Neural progenitor cell (in vitro differentiated cells): ENCODE measurements around the gene EVI5L. TPM values are rescaled to one million over a fixed set of nuclear protein-coding genes. Genes with fewer than 3 reads are reported as not detected.

Experiments used
- DNase-seq: peaks from one replicate; pipeline ENCODE4 v3.0.0-alpha.2; 2016; ENCODE audit warnings: low spot score
- H2AFZ ChIP-seq: fragments of 200-600 bp; sonication (generic); replicated peaks from 2 replicates; pipeline ENCODE4 v1.6.1; 2016; ENCODE audit warnings: antibody characterized with exemption
- H3F3A ChIP-seq: fragments of 200-600 bp; sonication (generic); 2 replicates; pipeline ENCODE4 v1.6.1; 2016; ENCODE audit warnings: antibody characterized with exemption, low read depth
- H3K27ac ChIP-seq: fragments of 200-600 bp; sonication (generic); 2 replicates; pipeline ENCODE4 v1.5.1; 2016; ENCODE audit warnings: mild to moderate bottlenecking
- H3K27me3 ChIP-seq: fragments of 200-600 bp; sonication (generic); 2 replicates; pipeline ENCODE4 v1.6.1; 2016; ENCODE audit warnings: mild to moderate bottlenecking, moderate library complexity
- H3K36me3 ChIP-seq: fragments of 200-600 bp; sonication (generic); 2 replicates; pipeline ENCODE4 v1.5.1; 2016
- H3K4me1 ChIP-seq: fragments of 200-600 bp; sonication (generic); 2 replicates; pipeline ENCODE4 v1.6.1; 2016; ENCODE audit warnings: mixed run types
- H3K4me2 ChIP-seq: fragments of 200-600 bp; sonication (generic); 2 replicates; pipeline ENCODE4 v1.6.1; 2016
- H3K4me3 ChIP-seq: fragments of 200-600 bp; sonication (generic); 2 replicates; pipeline ENCODE4 v1.5.1; 2016
- H3K79me2 ChIP-seq: fragments of 200-600 bp; sonication (generic); 2 replicates; pipeline ENCODE4 v1.6.1; 2016; ENCODE audit warnings: low read depth
- H3K9ac ChIP-seq: fragments of 200-600 bp; sonication (generic); 2 replicates; pipeline ENCODE4 v1.6.1; 2016
- H3K9me3 ChIP-seq: fragments of 200-600 bp; sonication (generic); 2 replicates; pipeline ENCODE4 v1.5.1; 2016; ENCODE audit warnings: low read depth
- H4K20me1 ChIP-seq: fragments of 200-600 bp; sonication (generic); 2 replicates; pipeline ENCODE4 v1.6.1; 2016; ENCODE audit warnings: low read depth
- H3K27ac Mint-ChIP-seq: 3 replicates; pipeline ENCODE4 v1.8.0; 2021; ENCODE audit warnings: mixed read lengths
- H3K27me3 Mint-ChIP-seq: 2 replicates; pipeline ENCODE4 v1.8.0; 2022; ENCODE audit warnings: low read depth, mild to moderate bottlenecking, inconsistent platforms, moderate library complexity, mixed read lengths; ENCODE audit not compliant: insufficient read depth
- H3K36me3 Mint-ChIP-seq: 3 replicates; pipeline ENCODE4 v1.8.0; 2021; ENCODE audit warnings: mixed read lengths
- H3K4me1 Mint-ChIP-seq: 3 replicates; pipeline ENCODE4 v1.8.0; 2021; ENCODE audit warnings: mixed read lengths
- H3K4me3 Mint-ChIP-seq: 3 replicates; pipeline ENCODE4 v1.8.0; 2021; ENCODE audit warnings: mild to moderate bottlenecking, moderate library complexity, mixed read lengths
- H3K9me3 Mint-ChIP-seq: 3 replicates; pipeline ENCODE4 v1.8.0; 2020; ENCODE audit warnings: mixed read lengths
- CTCF ChIP-seq: fragments of 200-600 bp; sonication (generic); IDR thresholded peaks from 2 replicates; pipeline ENCODE4 v1.5.1; 2017; ENCODE audit warnings: antibody characterized with exemption, mild to moderate bottlenecking
- EZH2 ChIP-seq: fragments of 200-600 bp; sonication (generic); IDR thresholded peaks from 2 replicates; pipeline ENCODE4 v1.6.1; 2017; ENCODE audit warnings: antibody characterized with exemption, mild to moderate bottlenecking, moderate library complexity
- EZH2phosphoT487 ChIP-seq: fragments of 200-600 bp; sonication (generic); IDR thresholded peaks from 2 replicates; pipeline ENCODE4 v1.6.1; 2017; ENCODE audit warnings: antibody characterized with exemption
- total RNA-seq: library from RNA; depleted of rRNA; stranded (reverse); fragments of >200 nt; gene quantifications from 2 replicates; pipeline ENCODE4 v1.2.3, GENCODE V29; 2015; ENCODE audit warnings: low replicate concordance

Gene EVI5L
- total RNA-seq, 1 donor from 2014 or later: 4.1 TPM

GRCh38 chr19:7883796-7884570 lies 54.0 kb downstream of the EVI5L start:
- Histone ChIP-seq H3K27me3 (peaks cover 30% of the 10 kb centered on the region), H3K79me2 (no peaks in the 10 kb centered on the region), H3K9me3 (no peaks in the 10 kb centered on the region), H3K27ac (no peak overlapping the region), H3K9ac (no peak overlapping the region), H4K20me1 (no peaks in the 10 kb centered on the region), H3K4me2 (no peak overlapping the region), H3F3A (peaks cover 7% of the 10 kb centered on the region), H3K4me1 (no peaks in the 10 kb centered on the region), H3K36me3 (no peaks in the 10 kb centered on the region), H2AFZ (no peak overlapping the region), H3K4me3 (no peak overlapping the region)
- H3K4me1 Mint-ChIP-seq: peaks cover 6% of the 10 kb centered on the region
- no peaks in the 10 kb centered on the region for H3K36me3 Mint-ChIP-seq
- no peak for DNase-seq
- H3K27ac Mint-ChIP-seq: no peak overlapping the region
- no peak overlapping the region for H3K4me3 Mint-ChIP-seq
- peaks cover 20% of the 10 kb centered on the region for H3K27me3 Mint-ChIP-seq
- TF ChIP-seq EZH2phosphoT487 (no peak), CTCF (no peak), EZH2 (no peak)
- peaks cover 3% of the 10 kb centered on the region for H3K9me3 Mint-ChIP-seq

GRCh38 chr19:7885818-7886217 lies 55.8 kb downstream of the EVI5L start:
- Histone ChIP-seq H3K4me3 (no peak overlapping the region), H2AFZ (no peak overlapping the region), H3K9me3 (no peaks in the 10 kb centered on the region), H4K20me1 (no peaks in the 10 kb centered on the region), H3K9ac (no peak overlapping the region), H3K27ac (no peak overlapping the region), H3K27me3 (peaks cover 44% of the 10 kb centered on the region), H3K36me3 (no peaks in the 10 kb centered on the region), H3K4me1 (no peaks in the 10 kb centered on the region), H3F3A (peaks cover 7% of the 10 kb centered on the region), H3K79me2 (no peaks in the 10 kb centered on the region), H3K4me2 (no peak overlapping the region)
- no peak overlapping the region for H3K4me3 Mint-ChIP-seq
- H3K4me1 Mint-ChIP-seq: peaks cover 6% of the 10 kb centered on the region
- peaks cover 20% of the 10 kb centered on the region for H3K27me3 Mint-ChIP-seq
- H3K36me3 Mint-ChIP-seq: no peaks in the 10 kb centered on the region
- TF ChIP-seq EZH2 (no peak), EZH2phosphoT487 (no peak), CTCF (no peak)
- DNase-seq: no peak
- H3K9me3 Mint-ChIP-seq: peaks cover 3% of the 10 kb centered on the region
- no peak overlapping the region for H3K27ac Mint-ChIP-seq

GRCh38 chr19:7887408-7888144 lies 57.6 kb downstream of the EVI5L start:
- DNase-seq: no peak
- Histone ChIP-seq H2AFZ (no peak overlapping the region), H3K27ac (no peak overlapping the region), H3K27me3 (peaks cover 44% of the 10 kb centered on the region), H3K4me2 (peak overlapping the region; percentile 88), H3K4me1 (no peaks in the 10 kb centered on the region), H3K4me3 (no peak overlapping the region), H3K36me3 (no peaks in the 10 kb centered on the region), H4K20me1 (no peaks in the 10 kb centered on the region), H3F3A (peaks cover 7% of the 10 kb centered on the region), H3K9ac (no peak overlapping the region), H3K9me3 (no peaks in the 10 kb centered on the region), H3K79me2 (no peaks in the 10 kb centered on the region)
- no peak overlapping the region for H3K4me3 Mint-ChIP-seq
- H3K9me3 Mint-ChIP-seq: no peaks in the 10 kb centered on the region
- no peaks in the 10 kb centered on the region for H3K36me3 Mint-ChIP-seq
- no peak for TF ChIP-seq EZH2phosphoT487
- no peak for TF ChIP-seq EZH2
- TF ChIP-seq CTCF: no peak
- peaks cover 22% of the 10 kb centered on the region for H3K27me3 Mint-ChIP-seq
- H3K4me1 Mint-ChIP-seq: peaks cover 11% of the 10 kb centered on the region
- no peak overlapping the region for H3K27ac Mint-ChIP-seq
